DND-41 (cell line): Measurements from ENCODE around the gene GALNTL6.

ENCODE experiments used
- EZH2 ChIP-seq: IDR thresholded peaks from 3 replicates; pipeline ENCODE4 v1.6.1; 2012; ENCODE audit warnings: borderline replicate concordance, low read depth, mild to moderate bottlenecking, moderate library complexity, low read length, inconsistent platforms; ENCODE audit not compliant: severe bottlenecking
- TF ChIP-seq, protein P1 (sequence below): IDR thresholded peaks from 2 replicates; pipeline ENCODE4 v1.5.1; 2012; ENCODE audit warnings: borderline replicate concordance, low read length, moderate library complexity, mild to moderate bottlenecking; ENCODE audit not compliant: poor library complexity, severe bottlenecking; ENCODE audit errors: extremely low read depth

DNA sequence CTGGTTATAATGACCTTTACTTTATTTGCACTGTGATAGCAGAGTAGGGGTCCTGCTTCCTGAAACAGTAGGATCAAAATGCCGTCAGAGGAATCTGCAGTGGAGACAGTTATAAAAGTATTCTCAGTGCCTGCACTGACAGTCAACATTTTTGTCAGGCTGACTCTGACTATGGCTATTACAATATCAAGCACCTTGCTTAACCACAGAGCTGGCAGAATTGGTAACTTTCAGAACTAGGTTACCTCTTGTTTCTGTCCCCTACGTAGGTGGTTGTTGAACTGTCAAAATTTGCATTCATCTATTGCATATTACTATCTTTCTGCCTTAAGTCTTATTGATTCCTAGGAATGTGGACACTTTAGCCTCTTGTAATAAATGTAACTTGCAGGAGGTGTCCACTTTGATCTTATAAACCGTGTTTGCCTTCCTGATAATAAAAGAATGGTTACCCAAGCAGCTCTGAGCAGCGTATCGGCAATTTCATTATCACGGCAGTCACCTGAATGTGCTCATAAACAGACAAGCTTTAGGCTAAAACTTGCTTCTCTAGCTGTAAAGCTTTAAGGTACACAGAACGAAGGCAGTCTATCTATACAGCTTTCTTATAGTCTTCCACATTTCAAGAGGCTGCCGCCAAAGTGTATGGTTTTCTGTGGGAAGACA, 1002.4 kb downstream of the GALNTL6 start:
- TF ChIP-seq, protein P1, sequence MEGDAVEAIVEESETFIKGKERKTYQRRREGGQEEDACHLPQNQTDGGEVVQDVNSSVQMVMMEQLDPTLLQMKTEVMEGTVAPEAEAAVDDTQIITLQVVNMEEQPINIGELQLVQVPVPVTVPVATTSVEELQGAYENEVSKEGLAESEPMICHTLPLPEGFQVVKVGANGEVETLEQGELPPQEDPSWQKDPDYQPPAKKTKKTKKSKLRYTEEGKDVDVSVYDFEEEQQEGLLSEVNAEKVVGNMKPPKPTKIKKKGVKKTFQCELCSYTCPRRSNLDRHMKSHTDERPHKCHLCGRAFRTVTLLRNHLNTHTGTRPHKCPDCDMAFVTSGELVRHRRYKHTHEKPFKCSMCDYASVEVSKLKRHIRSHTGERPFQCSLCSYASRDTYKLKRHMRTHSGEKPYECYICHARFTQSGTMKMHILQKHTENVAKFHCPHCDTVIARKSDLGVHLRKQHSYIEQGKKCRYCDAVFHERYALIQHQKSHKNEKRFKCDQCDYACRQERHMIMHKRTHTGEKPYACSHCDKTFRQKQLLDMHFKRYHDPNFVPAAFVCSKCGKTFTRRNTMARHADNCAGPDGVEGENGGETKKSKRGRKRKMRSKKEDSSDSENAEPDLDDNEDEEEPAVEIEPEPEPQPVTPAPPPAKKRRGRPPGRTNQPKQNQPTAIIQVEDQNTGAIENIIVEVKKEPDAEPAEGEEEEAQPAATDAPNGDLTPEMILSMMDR = no peak
- TF ChIP-seq EZH2 = no peak
